Parathyroid adenoma (tissue), 2 donors: Measurements from ENCODE around the gene CEACAM6.

Source experiments
- H2AFZ ChIP-seq: fragments of 300-600 bp; sonication (generic); one replicate; pipeline ENCODE4 v1.7.0; 2017; ENCODE audit warnings: antibody characterized with exemption, mild to moderate bottlenecking
- H3K27ac ChIP-seq: fragments of 300-600 bp; sonication (generic); one replicate; pipeline ENCODE4 v1.7.0; 2017
- H3K27me3 ChIP-seq: fragments of 300-600 bp; sonication (generic); one replicate; pipeline ENCODE4 v1.7.0; 2017; ENCODE audit warnings: low read length; ENCODE audit not compliant: control insufficient read depth, insufficient read depth
- H3K36me3 ChIP-seq: fragments of 300-600 bp; sonication (generic); one replicate; pipeline ENCODE4 v1.7.0; 2017; ENCODE audit warnings: low read length; ENCODE audit not compliant: control insufficient read depth, insufficient read depth
- H3K4me1 ChIP-seq: fragments of 300-600 bp; sonication (generic); one replicate; pipeline ENCODE4 v1.7.0; 2017; ENCODE audit warnings: control low read depth
- H3K4me2 ChIP-seq: fragments of 300-600 bp; sonication (generic); one replicate; pipeline ENCODE4 v1.7.0; 2017; ENCODE audit warnings: low read length
- H3K4me3 ChIP-seq: fragments of 300-600 bp; sonication (generic); one replicate; pipeline ENCODE4 v1.7.0; 2017; ENCODE audit warnings: low read depth, low read length
- H3K79me2 ChIP-seq: fragments of 300-600 bp; sonication (generic); one replicate; pipeline ENCODE4 v1.7.0; 2017; ENCODE audit warnings: control low read depth
- H3K9ac ChIP-seq: fragments of 300-600 bp; sonication (generic); one replicate; pipeline ENCODE4 v1.7.0; 2017; ENCODE audit warnings: mild to moderate bottlenecking
- H3K9me3 ChIP-seq: fragments of 300-600 bp; sonication (generic); one replicate; pipeline ENCODE4 v1.7.0; 2017; ENCODE audit warnings: low read length; ENCODE audit not compliant: control insufficient read depth
- CTCF ChIP-seq: fragments of 300-600 bp; sonication (generic); IDR thresholded peaks from one replicate; pipeline ENCODE4 v1.7.0; 2017; ENCODE audit warnings: antibody characterized with exemption, mild to moderate bottlenecking
- donor health status: primary hyperparathyroidism.

The CEACAM6 gene

GRCh38 chr19:41739361-41739760 is 16.0 kb upstream of the CEACAM6 start:
- H2AFZ ChIP-seq, result no peak overlapping the region
- no peaks in the 10 kb centered on the region for H3K79me2 ChIP-seq
- TF ChIP-seq CTCF, result no peak
- no peak overlapping the region for H3K9ac ChIP-seq
- H3K27me3 ChIP-seq, result no peaks in the 10 kb centered on the region
- H3K27ac ChIP-seq, result no peak overlapping the region
- no peak overlapping the region for H3K4me2 ChIP-seq
- H3K9me3 ChIP-seq, result no peaks in the 10 kb centered on the region
- no peaks in the 10 kb centered on the region for H3K36me3 ChIP-seq
- no peaks in the 10 kb centered on the region for H3K4me1 ChIP-seq
- no peak overlapping the region for H3K4me3 ChIP-seq

GRCh38 chr19:41740415-41741243 is 14.7 kb upstream of the CEACAM6 start:
- no peak overlapping the region for H3K27ac ChIP-seq
- H3K4me2 ChIP-seq, result no peak overlapping the region
- no peaks in the 10 kb centered on the region for H3K9me3 ChIP-seq
- TF ChIP-seq CTCF, result no peak
- H3K79me2 ChIP-seq, result no peaks in the 10 kb centered on the region
- H3K27me3 ChIP-seq, result no peaks in the 10 kb centered on the region
- H3K4me1 ChIP-seq, result no peaks in the 10 kb centered on the region
- H3K4me3 ChIP-seq, result no peak overlapping the region
- no peak overlapping the region for H2AFZ ChIP-seq
- no peaks in the 10 kb centered on the region for H3K36me3 ChIP-seq
- no peak overlapping the region for H3K9ac ChIP-seq

- TF ChIP-seq CTCF, result no peak
- no peaks in the 10 kb centered on the region for H3K36me3 ChIP-seq
- no peaks in the 10 kb centered on the region for H3K9me3 ChIP-seq
- no peak overlapping the region for H2AFZ ChIP-seq
- no peak overlapping the region for H3K9ac ChIP-seq
- H3K4me2 ChIP-seq, result no peak overlapping the region
- no peaks in the 10 kb centered on the region for H3K27me3 ChIP-seq
- H3K4me3 ChIP-seq, result no peak overlapping the region
- no peaks in the 10 kb centered on the region for H3K79me2 ChIP-seq
- H3K4me1 ChIP-seq, result no peaks in the 10 kb centered on the region
- no peak overlapping the region for H3K27ac ChIP-seq
Measured at GRCh38 chr19:41741244-41741554, 14.1 kb upstream of the CEACAM6 start.

GRCh38 chr19:41744850-41745249 is 10.5 kb upstream of the CEACAM6 start:
- no peak overlapping the region for H2AFZ ChIP-seq
- H3K27me3 ChIP-seq, result no peaks in the 10 kb centered on the region
- no peak for TF ChIP-seq CTCF
- no peaks in the 10 kb centered on the region for H3K79me2 ChIP-seq
- H3K9ac ChIP-seq, result no peak overlapping the region
- no peaks in the 10 kb centered on the region for H3K4me1 ChIP-seq
- no peaks in the 10 kb centered on the region for H3K36me3 ChIP-seq
- H3K27ac ChIP-seq, result no peak overlapping the region
- no peak overlapping the region for H3K4me2 ChIP-seq
- H3K4me3 ChIP-seq, result no peak overlapping the region
- H3K9me3 ChIP-seq, result no peaks in the 10 kb centered on the region

- H3K4me3 ChIP-seq, result no peak overlapping the region
- no peaks in the 10 kb centered on the region for H3K4me1 ChIP-seq
- no peaks in the 10 kb centered on the region for H3K9me3 ChIP-seq
- no peak overlapping the region for H3K27ac ChIP-seq
- no peak overlapping the region for H3K9ac ChIP-seq
- H3K4me2 ChIP-seq, result no peak overlapping the region
- no peaks in the 10 kb centered on the region for H3K27me3 ChIP-seq
- no peaks in the 10 kb centered on the region for H3K79me2 ChIP-seq
- no peak overlapping the region for H2AFZ ChIP-seq
- no peaks in the 10 kb centered on the region for H3K36me3 ChIP-seq
- TF ChIP-seq CTCF, result no peak
Measured at GRCh38 chr19:41745756-41746155, 9.6 kb upstream of the CEACAM6 start.
